ENCODE measurements around the gene ENPP7. TPM values are rescaled to one million over a fixed set of nuclear protein-coding genes. Genes with fewer than 3 reads are reported as not detected.
"Not testable (repeated sequence)": the region's sequence is repeated elsewhere in the genome, so short reads cannot be mapped to it uniquely, and the experiment has no call there.

The ENPP7 gene
- total and polyA plus RNA-seq, 2 experiments from 2014 or later, result not detected

- WGBS, 2 experiments (ENCODE audit: low coverage in 1 of 2, low lambda C conversion rate in 2 of 2, missing lambda C conversion rate in 2 of 2), result 54 to 55% methylated on average over 19 of the region's 19 CpGs
- Histone ChIP-seq H3K4me2 (ENCODE audit: unreplicated experiment) (no peak overlapping the region), H3K4me3 (no peak overlapping the region), H3K79me2 (ENCODE audit: insufficient read depth) (no peaks in the 10 kb centered on the region), H3K9me3 (ENCODE audit: low read depth) (no peaks in the 10 kb centered on the region), H3K27me3 (replicated peaks; ENCODE audit: insufficient read depth) (peaks cover 14% of the 10 kb centered on the region), H3K27ac (no peak overlapping the region), H4K20me1 (ENCODE audit: insufficient read depth) (no peaks in the 10 kb centered on the region), H2AFZ (no peak overlapping the region), H3K36me3 (ENCODE audit: low read depth) (no peaks in the 10 kb centered on the region), H3K4me1 (ENCODE audit: insufficient read depth) (no peaks in the 10 kb centered on the region), H3K9me2 (ENCODE audit: insufficient read depth) (no peaks in the 10 kb centered on the region), H3F3A (ENCODE audit: insufficient read depth) (no peaks in the 10 kb centered on the region), H3K9ac (no peak overlapping the region)
- in situ Hi-C loops (cut with MboI), result no loop called here
- no peak for TF ChIP-seq EZH2 (IDR thresholded peaks at IDR 0.05; ENCODE audit: insufficient read depth, poor library complexity, severe bottlenecking)
- no peak for TF ChIP-seq EZH2phosphoT487 (IDR thresholded peaks at IDR 0.05; ENCODE audit: insufficient read depth, low read depth)
- no peak for DNase-seq
These were observed 31.3 kb downstream of the ENPP7 start for GRCh38 chr17:79761894-79762589.

- Histone ChIP-seq H3K36me3 (ENCODE audit: low read depth) (no peaks in the 10 kb centered on the region), H3K79me2 (ENCODE audit: insufficient read depth) (no peaks in the 10 kb centered on the region), H2AFZ (no peak overlapping the region), H3K4me1 (ENCODE audit: insufficient read depth) (no peaks in the 10 kb centered on the region), H3F3A (ENCODE audit: insufficient read depth) (no peaks in the 10 kb centered on the region), H4K20me1 (ENCODE audit: insufficient read depth) (no peaks in the 10 kb centered on the region), H3K27me3 (replicated peaks; ENCODE audit: insufficient read depth) (peaks cover 16% of the 10 kb centered on the region), H3K4me3 (no peak overlapping the region), H3K27ac (no peak overlapping the region), H3K9me3 (ENCODE audit: low read depth) (no peaks in the 10 kb centered on the region), H3K9ac (no peak overlapping the region), H3K4me2 (ENCODE audit: unreplicated experiment) (no peak overlapping the region), H3K9me2 (ENCODE audit: insufficient read depth) (no peaks in the 10 kb centered on the region)
- in situ Hi-C loops (cut with MboI), result no loop called here
- no peak for DNase-seq
- 42 to 57% methylated on average over 3 of the region's 3 CpGs for WGBS, 2 experiments (ENCODE audit: low coverage in 1 of 2, low lambda C conversion rate in 2 of 2, missing lambda C conversion rate in 2 of 2)
- TF ChIP-seq EZH2phosphoT487 (IDR thresholded peaks at IDR 0.05; ENCODE audit: insufficient read depth, low read depth) (no peak), EZH2 (IDR thresholded peaks at IDR 0.05; ENCODE audit: insufficient read depth, poor library complexity, severe bottlenecking) (no peak)
These were observed 35.0 kb downstream of the ENPP7 start for GRCh38 chr17:79765708-79766107.

GRCh38 chr17:79769570-79770506 is 39.1 kb downstream of the ENPP7 start:
- H3K4me1 ChIP-seq (ENCODE audit: insufficient read depth), result no peaks in the 10 kb centered on the region
- H3K9ac ChIP-seq, result no peak overlapping the region
- H3K36me3 ChIP-seq (ENCODE audit: low read depth), result no peaks in the 10 kb centered on the region
- no peak for DNase-seq
- H3K9me2 ChIP-seq (ENCODE audit: insufficient read depth), result no peaks in the 10 kb centered on the region
- 70 to 74% methylated on average over 26 to 28 of the region's 28 CpGs for WGBS, 2 experiments (ENCODE audit: low coverage in 1 of 2, low lambda C conversion rate in 2 of 2, missing lambda C conversion rate in 2 of 2)
- in situ Hi-C loops (cut with MboI), result no loop called here
- H3K27me3 ChIP-seq (replicated peaks; ENCODE audit: insufficient read depth), result peaks cover 40% of the 10 kb centered on the region
- no peaks in the 10 kb centered on the region for H3F3A ChIP-seq (ENCODE audit: insufficient read depth)
- H3K9me3 ChIP-seq (ENCODE audit: low read depth), result no peaks in the 10 kb centered on the region
- no peak for TF ChIP-seq EZH2phosphoT487 (IDR thresholded peaks at IDR 0.05; ENCODE audit: insufficient read depth, low read depth)
- TF ChIP-seq EZH2 (IDR thresholded peaks at IDR 0.05; ENCODE audit: insufficient read depth, poor library complexity, severe bottlenecking), result no peak
- H4K20me1 ChIP-seq (ENCODE audit: insufficient read depth), result no peaks in the 10 kb centered on the region
- H2AFZ ChIP-seq, result no peak overlapping the region
- H3K79me2 ChIP-seq (ENCODE audit: insufficient read depth), result no peaks in the 10 kb centered on the region
- no peak overlapping the region for H3K4me3 ChIP-seq
- H3K27ac ChIP-seq, result no peak overlapping the region
- H3K4me2 ChIP-seq (ENCODE audit: unreplicated experiment), result no peak overlapping the region

- in situ Hi-C loops (cut with MboI), result no loop called here
- Histone ChIP-seq H3K4me1 (ENCODE audit: insufficient read depth) (no peaks in the 10 kb centered on the region), H3K27me3 (replicated peaks; ENCODE audit: insufficient read depth) (peaks cover 54% of the 10 kb centered on the region), H4K20me1 (ENCODE audit: insufficient read depth) (no peaks in the 10 kb centered on the region), H2AFZ (no peak overlapping the region), H3K27ac (no peak overlapping the region), H3K4me2 (ENCODE audit: unreplicated experiment) (no peak overlapping the region), H3K9me2 (ENCODE audit: insufficient read depth) (no peaks in the 10 kb centered on the region), H3K9ac (no peak overlapping the region), H3K4me3 (no peak overlapping the region), H3F3A (ENCODE audit: insufficient read depth) (no peaks in the 10 kb centered on the region), H3K9me3 (ENCODE audit: low read depth) (no peaks in the 10 kb centered on the region), H3K36me3 (ENCODE audit: low read depth) (no peaks in the 10 kb centered on the region), H3K79me2 (ENCODE audit: insufficient read depth) (no peaks in the 10 kb centered on the region)
- no peak for DNase-seq
- WGBS, 2 experiments (ENCODE audit: low coverage in 1 of 2, low lambda C conversion rate in 2 of 2, missing lambda C conversion rate in 2 of 2), result 66 to 70% methylated on average over 6 of the region's 6 CpGs
- no peak for TF ChIP-seq EZH2phosphoT487 (IDR thresholded peaks at IDR 0.05; ENCODE audit: insufficient read depth, low read depth)
- TF ChIP-seq EZH2 (IDR thresholded peaks at IDR 0.05; ENCODE audit: insufficient read depth, poor library complexity, severe bottlenecking), result no peak
These were observed 40.5 kb downstream of the ENPP7 start for GRCh38 chr17:79771276-79771675.

DNA sequence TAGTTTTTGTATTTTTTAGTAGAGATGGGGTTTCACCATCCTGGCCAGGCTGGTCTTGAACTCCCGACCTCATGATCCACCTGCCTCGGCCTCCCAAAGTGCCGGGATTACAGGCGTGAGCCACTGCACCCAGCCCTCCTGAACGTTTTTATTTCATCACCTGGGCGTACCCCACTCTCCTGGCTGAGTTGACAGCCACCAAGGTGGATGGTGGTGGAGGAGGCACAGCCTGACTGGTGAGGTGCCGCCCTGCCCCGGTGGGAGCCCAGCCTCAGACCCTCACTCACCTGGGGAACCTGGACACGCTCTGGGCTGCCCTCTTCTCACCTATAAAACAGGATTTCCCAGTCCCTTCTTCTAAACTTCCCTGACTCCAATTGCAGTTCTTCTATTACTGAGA is 42.0 kb downstream of the ENPP7 start:
- H3K36me3 ChIP-seq (ENCODE audit: low read depth); H3K4me1 ChIP-seq (ENCODE audit: insufficient read depth); H3K4me2 ChIP-seq (ENCODE audit: unreplicated experiment); H3K27ac ChIP-seq; H4K20me1 ChIP-seq (ENCODE audit: insufficient read depth); H3K4me3 ChIP-seq; H3K79me2 ChIP-seq (ENCODE audit: insufficient read depth); H3F3A ChIP-seq (ENCODE audit: insufficient read depth); H3K9me2 ChIP-seq (ENCODE audit: insufficient read depth); H3K9ac ChIP-seq; H2AFZ ChIP-seq; in situ Hi-C loops (cut with MboI); DNase-seq; H3K9me3 ChIP-seq (ENCODE audit: low read depth): not testable (repeated sequence)
- 54 to 59% methylated on average over 9 of the region's 9 CpGs for WGBS, 2 experiments (ENCODE audit: low coverage in 1 of 2, low lambda C conversion rate in 2 of 2, missing lambda C conversion rate in 2 of 2)
- H3K27me3 ChIP-seq (replicated peaks; ENCODE audit: insufficient read depth), result peaks cover 57% of the 10 kb centered on the region
